HEK293T (cell line): ENCODE results near the gene TBC1D23.

Experiments
- CTCF ChIA-PET: fragments of 350-600 bp; formaldehyde crosslinking; extraction: SDS; loops from one replicate; lab custom pipeline; 2021; ENCODE audit warnings: antibody characterized with exemption, inconsistent platforms; lab: Yijun Ruan, JAX
- POLR2A ChIA-PET: fragments of 350-600 bp; formaldehyde crosslinking; extraction: SDS; loops from one replicate; lab custom pipeline; 2020; ENCODE audit warnings: antibody characterized with exemption, inconsistent platforms; lab: Yijun Ruan, JAX
- DNase-seq: peaks from one replicate; pipeline ENCODE4 v3.0.0; 2012; ENCODE audit warnings: mixed read lengths; ENCODE audit errors: extremely low spot score
- ARNT ChIP-seq: fragments of 450-650 bp; IDR thresholded peaks from 2 replicates; pipeline ENCODE4 v1.6.1; 2017; ENCODE audit warnings: mild to moderate bottlenecking
- BHLHE40 ChIP-seq: fragments of 450-650 bp; IDR thresholded peaks from 2 replicates; pipeline ENCODE4 v1.6.1; 2016; ENCODE audit warnings: mild to moderate bottlenecking, moderate library complexity, borderline replicate concordance
- CTBP1 ChIP-seq: fragments of 450-650 bp; IDR thresholded peaks from 2 replicates; pipeline ENCODE4 v1.6.1; 2016; ENCODE audit warnings: borderline replicate concordance
- ELF4 ChIP-seq: fragments of 450-650 bp; IDR thresholded peaks from 2 replicates; pipeline ENCODE4 v1.6.1; 2017; ENCODE audit warnings: antibody characterized with exemption
- FOXA1 ChIP-seq: fragments of 450-650 bp; IDR thresholded peaks from 2 replicates; pipeline ENCODE4 v1.6.1; 2016; ENCODE audit warnings: mild to moderate bottlenecking
- FOXK2 ChIP-seq: fragments of 450-650 bp; IDR thresholded peaks from 2 replicates; pipeline ENCODE4 v1.6.1; 2016; ENCODE audit warnings: mild to moderate bottlenecking
- FOXM1 ChIP-seq: fragments of 450-650 bp; IDR thresholded peaks from 2 replicates; pipeline ENCODE4 v1.6.1; 2017; ENCODE audit warnings: mild to moderate bottlenecking, borderline replicate concordance
- HDGF ChIP-seq: fragments of 450-650 bp; IDR thresholded peaks from 2 replicates; pipeline ENCODE4 v1.6.1; 2017; ENCODE audit warnings: antibody characterized with exemption, borderline replicate concordance
- L3MBTL2 ChIP-seq: fragments of 450-650 bp; conservative IDR thresholded peaks from 2 replicates; pipeline ENCODE4 v1.6.1; 2016; ENCODE audit warnings: mild to moderate bottlenecking
- LEF1 ChIP-seq: fragments of 450-650 bp; IDR thresholded peaks from 2 replicates; pipeline ENCODE4 v1.6.1; 2017; ENCODE audit warnings: mild to moderate bottlenecking, borderline replicate concordance
- NFRKB ChIP-seq: fragments of 450-650 bp; IDR thresholded peaks from 2 replicates; pipeline ENCODE4 v1.6.1; 2016; ENCODE audit warnings: mild to moderate bottlenecking, moderate library complexity
- SP1 ChIP-seq: fragments of 450-650 bp; IDR thresholded peaks from 2 replicates; pipeline ENCODE4 v1.6.1; 2017
- SUZ12 ChIP-seq: fragments of 450-650 bp; IDR thresholded peaks from 2 replicates; pipeline ENCODE4 v1.6.1; 2016; ENCODE audit warnings: mild to moderate bottlenecking
- TARDBP ChIP-seq: fragments of 450-650 bp; IDR thresholded peaks from 2 replicates; pipeline ENCODE4 v1.6.1; 2016
- ZNF384 ChIP-seq: fragments of 450-650 bp; IDR thresholded peaks from 2 replicates; pipeline ENCODE4 v1.6.1; 2016
- TF ChIP-seq, protein P1 (sequence below): fragments of 450-650 bp; IDR thresholded peaks from 2 replicates; pipeline ENCODE4 v1.6.1; 2016

TBC1D23 gene

DNA sequence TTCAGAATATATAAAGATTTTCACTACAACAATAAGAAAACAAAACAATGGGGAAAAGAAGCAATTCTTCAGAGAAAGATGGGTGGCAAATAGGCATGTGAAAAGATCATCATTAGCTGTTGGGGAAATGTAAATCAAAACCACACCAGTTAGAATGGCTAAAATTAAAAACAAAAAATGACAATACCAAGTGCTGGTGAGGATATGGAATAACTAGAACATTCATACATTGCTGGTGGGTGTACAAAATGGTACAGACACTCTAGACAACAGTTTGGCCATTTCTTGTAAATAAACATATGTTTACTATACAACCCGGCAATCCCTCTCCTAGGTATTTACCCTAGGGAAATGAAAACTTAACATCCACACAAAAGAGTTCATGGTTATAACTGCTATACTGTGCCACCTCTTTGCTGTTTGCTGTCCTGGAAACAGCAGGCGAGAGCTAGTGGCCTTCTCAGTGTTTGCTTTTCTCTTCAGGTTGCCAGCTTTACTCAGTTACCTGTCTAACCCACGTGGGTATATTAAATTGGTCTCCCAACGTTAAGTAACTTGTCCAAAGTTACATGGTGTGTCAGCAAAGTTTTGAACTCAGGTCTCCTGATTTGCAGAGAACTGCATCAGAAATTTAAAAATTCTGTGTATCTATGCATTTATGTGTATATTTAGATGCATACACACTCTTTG, 69.2 kb downstream of the TBC1D23 start:
- no peak for DNase-seq
- TF ChIP-seq NFRKB (no peak), TARDBP (no peak), FOXA1 (no peak), ZNF384 (no peak), L3MBTL2 (no peak), FOXK2 (no peak), SUZ12 (no peak), FOXM1 (no peak), SP1 (no peak)
- ChIA-PET CTCF (no interaction called here), POLR2A (no interaction called here)

GRCh38 chr3:100330651-100331050, 69.9 kb downstream of the TBC1D23 start:
- TF ChIP-seq FOXM1 (no peak), SP1 (no peak), FOXK2 (no peak), LEF1 (no peak), ZNF384 (no peak), CTBP1 (no peak), NFRKB (no peak), ARNT (no peak), BHLHE40 (no peak), FOXA1 (no peak), ELF4 (no peak), SUZ12 (no peak), L3MBTL2 (no peak)
- TF ChIP-seq, protein P1, sequence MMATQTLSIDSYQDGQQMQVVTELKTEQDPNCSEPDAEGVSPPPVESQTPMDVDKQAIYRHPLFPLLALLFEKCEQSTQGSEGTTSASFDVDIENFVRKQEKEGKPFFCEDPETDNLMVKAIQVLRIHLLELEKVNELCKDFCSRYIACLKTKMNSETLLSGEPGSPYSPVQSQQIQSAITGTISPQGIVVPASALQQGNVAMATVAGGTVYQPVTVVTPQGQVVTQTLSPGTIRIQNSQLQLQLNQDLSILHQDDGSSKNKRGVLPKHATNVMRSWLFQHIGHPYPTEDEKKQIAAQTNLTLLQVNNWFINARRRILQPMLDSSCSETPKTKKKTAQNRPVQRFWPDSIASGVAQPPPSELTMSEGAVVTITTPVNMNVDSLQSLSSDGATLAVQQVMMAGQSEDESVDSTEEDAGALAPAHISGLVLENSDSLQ = no peak
- POLR2A ChIA-PET = no interaction called here
- CTCF ChIA-PET = no interaction called here
- DNase-seq = no peak

- TF ChIP-seq CTBP1 = no peak
- no peak for TF ChIP-seq HDGF
- no peak for TF ChIP-seq ZNF384
- TF ChIP-seq BHLHE40 = no peak
- ChIA-PET POLR2A (no interaction called here), CTCF (no interaction called here)
- DNase-seq = no peak
Measured at GRCh38 chr3:100331660-100332059, 70.9 kb downstream of the TBC1D23 start.

- DNase-seq = no peak
- ChIA-PET POLR2A (interaction anchor here (1.3 to 3.4 kb wide), 3 partner anchors 10 to 73 kb away, joined by 5 to 16 read pairs (median 7); partner anchors contain the start of genes LNP1, TBC1D23 and TOMM70), CTCF (no interaction called here)
- no peak for TF ChIP-seq FOXK2
- TF ChIP-seq NFRKB = no peak
- TF ChIP-seq, protein P1 = no peak
- no peak for TF ChIP-seq ELF4
- no peak for TF ChIP-seq SP1
- no peak for TF ChIP-seq HDGF
- no peak for TF ChIP-seq ZNF384
- TF ChIP-seq TARDBP = no peak
- no peak for TF ChIP-seq LEF1
- TF ChIP-seq ARNT = no peak
- no peak for TF ChIP-seq BHLHE40
- no peak for TF ChIP-seq FOXM1
- no peak for TF ChIP-seq FOXA1
- no peak for TF ChIP-seq L3MBTL2
- TF ChIP-seq CTBP1 = no peak
- no peak for TF ChIP-seq SUZ12
Measured at GRCh38 chr3:100333051-100333450, 72.3 kb downstream of the TBC1D23 start.

GRCh38 chr3:100333970-100334487, 73.2 kb downstream of the TBC1D23 start:
- DNase-seq = no peak
- TF ChIP-seq HDGF (no peak), NFRKB (no peak), FOXK2 (no peak), FOXA1 (no peak), L3MBTL2 (peak; percentile 15; the same call in 1 of the 2 replicates), SP1 (no peak), SUZ12 (no peak)
- TF ChIP-seq, protein P1 = no peak
- POLR2A ChIA-PET = interaction anchor here (1.3 to 3.4 kb wide), 4 partner anchors 11 to 74 kb away, joined by 5 to 16 read pairs (median 6); partner anchors contain the start of genes LNP1, TBC1D23 and TOMM70
- CTCF ChIA-PET = no interaction called here
